K562 (cell line): ENCODE results near the gene TRERF1. TPM values are rescaled to one million over a fixed set of nuclear protein-coding genes. Genes with fewer than 3 reads are reported as not detected.

Experiments
- ARID2 ChIP-seq: fragments of 450-650 bp; IDR thresholded peaks from 2 replicates; pipeline ENCODE4 v1.6.1; 2017; ENCODE audit warnings: antibody characterized with exemption, mild to moderate bottlenecking
- DNMT1 ChIP-seq: fragments of 450-650 bp; IDR thresholded peaks from 2 replicates; pipeline ENCODE4 v1.6.1; 2016; ENCODE audit warnings: antibody characterized with exemption, mild to moderate bottlenecking
- ETV6 ChIP-seq, 3 experiments: fragments of 150-350 bp in 1 of 3; sonication (generic) in 1 of 3; formaldehyde crosslinking in 1 of 3; IDR thresholded peaks; 2 replicates each; pipeline versions ENCODE4 v1.6.1 to v1.8.0; 2014 to 2022; ENCODE audit warnings: borderline replicate concordance in 2 of 3, low read depth in 2 of 3, antibody characterized with exemption in 1 of 3, low read length in 1 of 3, mild to moderate bottlenecking in 1 of 3, missing genetic modification reagents in 1 of 3
- MEF2D ChIP-seq: conservative IDR thresholded peaks from 2 replicates; pipeline ENCODE4 v1.6.1; 2016; ENCODE audit warnings: low read depth, missing genetic modification characterization, missing compliant biosample characterization
- NR4A1 ChIP-seq, 2 experiments: fragments of 250-450 bp in 1 of 2; fragments of 450-650 bp in 1 of 2; sonication (Bioruptor Pico) in 1 of 2; IDR thresholded peaks; 2 replicates each; pipeline versions ENCODE4 v1.4.0 to v1.6.1; 2016 to 2020; ENCODE audit warnings: mild to moderate bottlenecking in 2 of 2, missing compliant biosample characterization in 1 of 2, missing genetic modification characterization in 1 of 2, moderate library complexity in 1 of 2
- ZEB2 ChIP-seq: fragments of 450-650 bp; IDR thresholded peaks from 2 replicates; pipeline ENCODE4 v1.6.1; 2016
- polyA plus RNA-seq, 8 experiments: library from polyadenylated mRNA; depleted of rRNA in 4 of 8; stranded (reverse) in 5 of 8; unstranded in 3 of 8; fragments of >200 nt; fragmentation: Nextera tagmentation in 2 of 8; fragmentation: Illumina TruSeq in 1 of 8; extraction: Ambion mirVana in 2 of 8; extraction: Trizol in 1 of 8; gene quantifications; 2 replicates each; pipeline versions ENCODE4 v1.2.1 to v1.2.3, GENCODE V29; 2011 to 2014; ENCODE audit warnings: inconsistent platforms in 1 of 8, missing spikeins in 1 of 8
- total RNA-seq, 7 experiments: library from RNA; depleted of rRNA in 6 of 7; stranded (reverse); fragments of >200 nt in 6 of 7; fragmentation: Illumina TruSeq in 2 of 7; extraction: Trizol in 2 of 7; gene quantifications; 2 replicates each; pipeline versions ENCODE4 v1.2.1 to v1.2.3, GENCODE V29; 2011 to 2021; ENCODE audit warnings: low replicate concordance in 1 of 7
- TF ChIP-seq, protein P1 (sequence below): fragments of 450-650 bp; IDR thresholded peaks from 2 replicates; pipeline ENCODE4 v1.6.1; 2018; ENCODE audit not compliant: partially characterized antibody

The TRERF1 gene
- total and polyA plus RNA-seq, 9 of the 15 experiments (the other 6 are each of a cell fraction or from before 2014, with no cell fraction given) = 0.04 to 0.20 (median 0.07) TPM; not detected in 3

DNA sequence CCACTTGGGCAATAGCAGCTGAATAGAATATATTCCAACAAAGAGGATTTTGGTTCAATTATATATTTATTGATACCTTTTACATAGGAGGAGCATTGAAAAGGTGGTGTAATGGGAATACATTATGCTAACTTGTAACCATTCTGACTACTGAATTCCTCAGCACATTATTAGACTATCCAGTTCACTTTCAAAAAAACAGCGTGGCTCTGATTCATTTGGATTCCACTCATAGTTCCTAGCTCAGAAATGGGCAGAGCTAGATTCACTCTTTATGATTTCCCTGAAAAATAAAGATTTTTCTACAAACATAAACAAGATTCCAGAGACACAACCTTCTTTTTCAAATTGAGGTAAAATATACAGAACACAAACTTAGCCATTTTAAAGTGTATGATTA lies 9.2 kb upstream of the TRERF1 start (continued):
- no peak for TF ChIP-seq ZEB2
- no peak for TF ChIP-seq MEF2D (tag)
- no peak for TF ChIP-seq ARID2
- TF ChIP-seq ETV6 (IDR thresholded peaks at IDR 0.05; ENCODE audit: borderline replicate concordance in 1 of 2, low read depth in 2 of 2, low read length in 1 of 2) = no peak
- TF ChIP-seq ETV6 (CRISPR knock-in tag; IDR thresholded peaks at IDR 0.05; ENCODE audit: borderline replicate concordance) = no peak
- no peak for TF ChIP-seq DNMT1
- TF ChIP-seq, protein P1, sequence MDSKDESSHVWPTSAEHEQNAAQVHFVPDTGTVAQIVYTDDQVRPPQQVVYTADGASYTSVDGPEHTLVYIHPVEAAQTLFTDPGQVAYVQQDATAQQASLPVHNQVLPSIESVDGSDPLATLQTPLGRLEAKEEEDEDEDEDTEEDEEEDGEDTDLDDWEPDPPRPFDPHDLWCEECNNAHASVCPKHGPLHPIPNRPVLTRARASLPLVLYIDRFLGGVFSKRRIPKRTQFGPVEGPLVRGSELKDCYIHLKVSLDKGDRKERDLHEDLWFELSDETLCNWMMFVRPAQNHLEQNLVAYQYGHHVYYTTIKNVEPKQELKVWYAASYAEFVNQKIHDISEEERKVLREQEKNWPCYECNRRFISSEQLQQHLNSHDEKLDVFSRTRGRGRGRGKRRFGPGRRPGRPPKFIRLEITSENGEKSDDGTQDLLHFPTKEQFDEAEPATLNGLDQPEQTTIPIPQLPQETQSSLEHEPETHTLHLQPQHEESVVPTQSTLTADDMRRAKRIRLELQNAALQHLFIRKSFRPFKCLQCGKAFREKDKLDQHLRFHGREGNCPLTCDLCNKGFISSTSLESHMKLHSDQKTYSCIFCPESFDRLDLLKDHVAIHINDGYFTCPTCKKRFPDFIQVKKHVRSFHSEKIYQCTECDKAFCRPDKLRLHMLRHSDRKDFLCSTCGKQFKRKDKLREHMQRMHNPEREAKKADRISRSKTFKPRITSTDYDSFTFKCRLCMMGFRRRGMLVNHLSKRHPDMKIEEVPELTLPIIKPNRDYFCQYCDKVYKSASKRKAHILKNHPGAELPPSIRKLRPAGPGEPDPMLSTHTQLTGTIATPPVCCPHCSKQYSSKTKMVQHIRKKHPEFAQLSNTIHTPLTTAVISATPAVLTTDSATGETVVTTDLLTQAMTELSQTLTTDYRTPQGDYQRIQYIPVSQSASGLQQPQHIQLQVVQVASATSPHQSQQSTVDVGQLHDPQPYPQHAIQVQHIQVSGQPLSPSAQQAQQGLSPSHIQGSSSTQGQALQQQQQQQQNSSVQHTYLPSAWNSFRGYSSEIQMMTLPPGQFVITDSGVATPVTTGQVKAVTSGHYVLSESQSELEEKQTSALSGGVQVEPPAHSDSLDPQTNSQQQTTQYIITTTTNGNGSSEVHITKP = no peak
- no peak for TF ChIP-seq NR4A1 (CRISPR knock-in tag; IDR thresholded peaks at IDR 0.05)
- TF ChIP-seq NR4A1 (tag; IDR thresholded peaks at IDR 0.05) = no peak
